Urothelium cell line (cell line): ENCODE measurements around the gene FIGNL2.

Experiments used
- DNase-seq: peaks from one replicate; pipeline ENCODE4 v3.0.0; 2011; ENCODE audit warnings: low spot score, mixed read lengths
- FAIRE-seq: peaks from 2 replicates; lab custom pipeline; 2011; peaks lifted over from hg19 to GRCh38; lab: Jason Lieb, UNC

FIGNL2 gene

DNA sequence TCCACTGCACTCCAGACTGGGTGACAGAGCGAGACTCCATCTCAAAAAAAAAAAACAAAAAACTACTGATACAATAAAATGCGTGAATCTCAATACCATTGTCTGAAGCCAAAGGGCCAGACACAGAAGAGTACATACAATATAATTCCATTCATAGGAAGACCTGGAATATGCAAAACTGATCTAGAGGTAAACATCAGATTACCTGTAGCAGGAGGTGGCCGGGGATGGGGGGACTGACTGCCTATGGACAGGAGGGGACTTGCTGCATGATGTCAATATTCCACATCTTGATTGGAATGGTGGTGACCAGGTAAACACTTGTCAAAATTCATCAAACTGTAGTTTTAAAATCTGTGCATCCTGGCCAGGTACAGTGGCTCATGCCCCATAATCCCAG lies 12.5 kb upstream of the FIGNL2 start:
- FAIRE-seq, result no peak
- no peak for DNase-seq

DNA sequence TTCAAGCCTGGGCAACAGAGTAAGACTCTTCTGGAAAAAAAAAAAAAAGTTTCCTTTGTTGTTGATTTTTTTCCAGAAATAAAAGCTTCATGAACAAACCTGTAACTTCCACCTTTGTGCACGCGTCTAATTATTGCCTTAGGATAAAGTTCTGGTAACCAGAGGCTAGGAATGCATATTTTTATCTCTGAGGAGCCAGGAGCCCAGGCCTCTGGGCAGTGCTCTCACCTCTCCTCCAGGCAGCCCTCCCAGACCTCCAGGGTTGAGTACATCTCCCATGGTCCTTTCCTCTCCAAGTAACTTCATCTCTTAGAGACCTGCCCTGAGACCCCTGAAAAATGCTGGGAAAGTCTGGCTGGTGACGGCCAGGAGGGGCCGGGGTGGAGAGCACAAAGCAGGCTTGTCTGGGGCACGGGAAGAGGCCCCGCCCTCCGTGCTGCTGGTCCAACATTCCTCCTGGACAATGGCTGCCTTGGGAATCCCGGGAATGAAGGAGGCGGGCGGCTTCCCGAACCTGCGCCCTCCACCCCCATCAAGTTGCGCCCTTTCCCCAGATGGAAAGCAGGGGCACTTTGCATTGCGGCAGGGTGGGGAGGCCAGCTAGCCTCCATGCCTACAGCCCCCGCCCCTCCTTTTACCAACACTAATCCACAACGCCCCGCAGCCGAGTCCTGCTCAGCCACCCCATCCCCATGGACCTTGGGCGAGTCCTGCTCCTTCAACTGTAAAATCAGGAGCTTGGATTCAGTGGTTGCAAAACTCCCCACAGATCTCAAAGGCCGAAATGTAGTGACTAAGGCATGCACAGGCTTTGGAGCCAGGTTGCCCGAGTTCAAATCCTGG lies 7.3 kb upstream of the FIGNL2 start:
- peak; percentile 48 for FAIRE-seq
- peak; percentile 75 for DNase-seq

DNA sequence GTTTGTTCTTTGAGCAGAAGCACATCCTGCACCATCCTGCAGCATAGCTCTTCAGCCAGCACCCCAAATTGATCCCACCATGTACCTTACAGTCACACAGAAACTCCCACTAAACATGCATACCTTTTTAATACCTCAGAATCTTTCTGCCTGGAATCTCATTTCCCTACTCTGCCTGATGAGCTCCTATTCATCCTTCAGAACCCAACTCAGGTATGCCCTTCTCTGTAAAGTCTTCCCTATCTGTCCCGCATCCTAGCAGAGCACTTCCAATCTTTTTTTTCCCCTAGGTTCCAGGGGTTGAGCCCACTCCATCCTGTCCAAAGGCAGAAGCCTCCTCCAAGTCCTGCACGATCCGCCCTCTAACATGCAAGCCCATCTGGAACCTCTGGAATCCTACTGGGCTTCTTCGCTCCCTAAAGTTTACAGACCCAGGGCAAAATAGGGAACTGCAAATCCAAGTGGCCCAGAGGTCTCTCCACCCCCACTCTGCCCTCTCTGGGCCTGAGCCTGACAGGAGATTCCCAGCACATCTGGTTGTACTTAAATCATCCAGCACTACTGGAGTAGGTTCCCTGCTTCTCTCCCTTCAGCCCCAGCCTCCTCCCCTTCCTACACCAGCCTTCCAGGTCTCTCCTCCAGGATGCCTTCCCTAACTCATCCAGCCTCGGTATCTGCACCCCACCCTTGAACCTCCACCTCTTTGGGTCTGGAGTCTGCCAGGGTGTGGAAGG lies 4.1 kb upstream of the FIGNL2 start:
- no peak for DNase-seq
- peak; percentile 37 for FAIRE-seq

DNA sequence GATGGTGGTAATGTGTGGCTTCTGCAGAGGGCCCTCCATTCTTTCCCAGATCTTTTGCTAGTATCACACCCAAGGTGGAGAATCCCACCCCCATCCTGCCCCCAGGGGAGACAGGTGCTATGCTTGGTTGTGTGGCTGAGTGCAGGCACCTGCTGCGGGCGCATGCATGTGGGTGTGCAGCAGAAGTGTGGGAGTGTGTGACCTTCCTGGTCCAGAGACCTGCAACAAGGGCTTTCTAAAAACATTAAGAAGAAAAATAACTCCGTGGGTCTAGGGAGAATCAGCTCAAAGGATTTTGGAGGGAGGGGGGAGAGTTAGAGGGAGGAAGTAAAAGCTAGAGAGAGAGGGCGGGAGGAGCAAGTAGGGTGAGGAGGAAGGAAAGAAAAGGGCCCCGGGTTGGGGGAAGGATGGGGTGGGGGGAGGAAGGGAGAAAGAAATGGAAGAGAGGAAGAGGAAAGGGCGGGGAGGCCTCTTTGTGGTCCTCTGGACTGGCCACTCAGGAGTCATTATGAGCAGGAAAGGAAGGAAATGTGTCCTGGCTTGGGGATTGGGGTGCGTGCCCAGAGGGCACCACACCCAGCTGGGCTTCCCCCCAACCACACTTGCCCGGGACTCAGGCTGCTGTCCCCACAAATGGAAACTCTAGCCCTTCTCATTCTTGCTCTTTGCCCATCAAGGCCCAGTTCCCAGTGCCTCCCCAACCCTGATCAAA lies 3.1 kb upstream of the FIGNL2 start:
- DNase-seq (no peak), FAIRE-seq (no peak)

DNA sequence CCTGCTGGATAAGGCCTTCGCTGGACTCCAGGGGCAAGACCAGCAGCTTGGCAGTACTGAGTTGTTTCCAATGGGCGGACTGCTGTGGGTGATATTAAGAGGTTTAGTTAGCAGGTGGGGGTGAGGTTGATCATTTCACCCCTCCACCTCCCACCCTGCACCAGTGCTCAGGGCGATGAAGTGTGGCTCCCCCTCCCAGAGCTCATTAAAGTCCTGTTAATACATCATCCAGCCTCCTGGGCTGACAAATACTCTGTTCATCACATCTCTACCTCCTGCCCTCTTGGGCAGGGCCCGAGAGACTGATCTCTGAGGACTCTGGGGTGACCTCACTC lies 2.4 kb upstream of the FIGNL2 start:
- no peak for FAIRE-seq
- no peak for DNase-seq

DNA sequence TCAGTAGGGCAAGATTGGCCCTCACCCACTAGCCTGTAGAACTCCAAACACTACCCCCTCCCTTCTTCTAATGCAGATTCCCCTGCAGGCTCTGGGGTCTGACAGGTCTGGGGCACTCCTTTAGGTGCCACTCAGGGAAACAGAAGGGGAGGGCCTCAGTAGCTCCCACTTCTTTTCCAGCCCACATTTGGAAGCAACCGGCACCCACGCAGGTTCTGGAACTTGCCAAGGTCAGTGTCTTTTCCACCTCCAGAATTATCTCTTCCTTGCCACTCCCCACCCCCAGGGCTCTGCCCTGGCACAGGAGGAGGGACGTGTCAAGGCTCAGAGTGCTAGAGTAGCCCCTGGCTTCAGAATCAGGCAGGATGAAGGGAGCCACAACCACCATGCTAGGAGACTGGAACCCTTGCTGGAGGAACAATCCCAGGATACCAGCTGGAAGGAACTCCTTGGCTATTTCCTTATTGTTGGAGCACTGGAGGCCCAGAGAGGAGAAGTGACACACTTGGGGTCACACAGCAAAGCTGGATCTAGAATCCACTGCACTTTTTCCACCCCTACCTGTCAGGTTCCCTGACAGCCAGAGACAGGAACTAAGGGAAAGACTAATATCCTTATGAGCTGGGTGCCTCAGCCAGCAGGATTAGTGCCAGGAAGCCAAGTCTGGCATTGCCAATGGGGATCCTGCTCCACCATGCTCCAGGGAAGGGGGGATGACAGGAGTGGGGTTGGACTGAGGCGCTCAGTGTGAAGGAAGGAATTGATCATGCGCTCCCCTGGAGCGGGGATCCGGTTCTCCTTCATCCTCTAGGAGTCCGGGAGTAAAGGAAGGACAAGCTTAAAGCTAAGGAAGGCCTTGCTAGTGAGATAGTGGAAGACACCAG lies 1.8 kb upstream of the FIGNL2 start:
- FAIRE-seq (no peak), DNase-seq (no peak)

DNA sequence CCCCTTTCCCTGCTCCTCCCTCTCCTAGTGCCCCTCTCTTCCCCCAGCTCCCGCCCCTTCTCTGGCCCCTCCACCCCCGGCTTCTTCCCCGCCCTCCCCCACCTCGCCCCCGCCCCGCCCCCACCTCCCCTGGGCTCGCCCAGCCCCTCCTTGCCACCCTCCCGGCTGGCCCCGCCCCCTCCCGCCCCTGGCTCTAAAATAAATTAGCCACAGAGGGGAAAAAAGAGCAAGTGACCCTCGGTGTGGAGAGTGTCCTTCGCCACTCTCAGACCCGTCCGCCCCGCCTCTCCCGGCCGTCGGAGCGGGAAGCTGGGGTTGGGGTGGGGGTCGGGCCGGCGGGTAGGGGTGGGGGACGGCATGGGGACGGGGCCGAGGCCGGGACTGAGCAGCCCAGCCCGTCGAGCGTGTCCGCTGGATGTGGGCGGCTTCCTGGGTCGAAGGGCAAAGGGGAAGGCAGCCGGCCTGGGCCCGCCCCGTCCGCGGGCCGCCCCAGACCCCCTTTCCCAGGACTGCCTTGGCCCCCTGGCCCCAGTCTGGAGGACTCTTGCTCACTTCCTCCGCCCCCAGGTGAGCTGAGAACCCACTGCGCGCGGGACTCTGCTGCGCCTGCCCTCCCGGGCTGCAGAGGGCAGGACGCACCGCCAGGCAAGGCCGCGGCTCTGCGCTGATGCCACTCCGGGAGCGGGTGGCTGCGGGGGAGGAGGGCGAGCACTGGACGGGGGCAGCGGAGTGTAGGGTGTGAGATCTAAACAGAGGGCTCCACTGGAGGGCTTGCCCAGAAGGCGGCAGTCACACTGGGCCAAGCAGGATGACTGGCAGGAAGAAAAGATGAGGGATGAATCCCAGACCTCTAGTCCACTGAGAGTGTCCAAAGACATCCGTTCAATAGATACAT lies 570 bp upstream of the FIGNL2 start:
- DNase-seq (peak; percentile 49), FAIRE-seq (no peak)

DNA sequence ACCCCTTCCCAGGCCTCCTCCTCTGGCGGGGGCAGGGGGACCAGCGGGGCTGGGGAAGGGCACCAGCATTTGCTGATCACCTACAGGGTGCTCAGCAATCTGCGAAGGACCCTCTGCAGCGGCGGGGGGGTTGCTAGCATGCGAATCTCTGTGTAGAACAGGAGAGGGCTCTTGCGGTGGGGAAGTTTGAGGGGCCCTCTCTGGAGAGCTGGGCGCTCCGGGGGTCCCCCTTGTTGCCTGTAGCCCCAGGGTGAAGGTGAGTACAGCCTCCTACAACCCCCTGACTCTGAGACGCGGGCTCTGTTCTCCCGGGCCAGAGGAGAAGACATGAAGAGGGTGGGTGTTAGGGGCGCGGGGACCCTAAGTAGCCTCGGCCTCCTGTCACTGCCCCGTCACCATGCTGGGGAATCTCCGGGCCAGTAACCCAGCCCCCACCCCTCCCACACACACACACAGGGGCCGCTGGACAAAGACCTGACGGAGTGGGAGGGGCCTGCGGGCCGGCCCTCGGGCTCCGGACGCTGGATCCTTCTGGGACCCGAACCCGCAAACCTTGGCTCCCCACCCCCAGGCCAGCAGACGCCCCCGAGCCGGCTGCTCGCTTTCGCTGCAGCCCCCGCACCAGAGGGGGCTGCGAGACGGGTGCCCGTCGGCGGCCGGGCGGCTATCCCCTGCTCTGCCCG lies 734 bp downstream of the FIGNL2 start:
- peak; percentile 40 for DNase-seq
- FAIRE-seq, result no peak

DNA sequence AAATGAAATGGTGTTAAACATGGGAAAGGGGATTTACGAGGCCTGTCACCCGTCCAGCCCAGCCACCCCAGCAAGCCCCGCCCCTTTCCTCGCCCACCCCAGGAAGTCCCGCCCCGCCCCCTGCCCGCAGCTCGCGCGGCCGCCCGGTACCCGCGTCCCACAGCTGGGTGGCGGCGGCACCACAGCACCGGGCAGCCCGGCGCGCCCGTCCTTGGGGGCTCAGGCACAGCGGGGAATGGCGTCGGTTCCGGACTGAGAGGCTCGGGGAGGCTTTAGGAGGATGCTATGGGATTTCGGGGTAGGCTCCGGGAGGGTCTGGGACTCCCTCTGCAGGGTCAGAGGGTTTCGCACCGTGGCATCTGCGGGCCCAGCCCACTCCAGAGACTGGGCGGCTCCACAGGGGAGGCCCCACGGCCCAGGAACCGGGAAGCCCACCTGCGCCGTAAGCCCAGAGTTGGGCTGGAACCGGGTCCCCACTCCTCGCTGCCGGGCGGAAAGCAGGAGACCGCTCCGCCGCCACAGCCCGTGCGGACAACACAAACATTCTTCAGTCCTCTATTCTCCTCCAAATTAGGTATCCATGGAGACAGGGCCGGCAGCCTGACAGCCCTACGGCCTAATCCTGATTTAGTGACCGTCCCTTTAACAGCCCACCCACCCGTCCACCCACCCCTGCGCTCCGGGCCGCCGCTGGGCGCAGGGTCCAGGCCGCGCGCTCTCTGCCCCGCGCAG lies 1.4 kb downstream of the FIGNL2 start:
- DNase-seq (peak; percentile 76), FAIRE-seq (no peak)

DNA sequence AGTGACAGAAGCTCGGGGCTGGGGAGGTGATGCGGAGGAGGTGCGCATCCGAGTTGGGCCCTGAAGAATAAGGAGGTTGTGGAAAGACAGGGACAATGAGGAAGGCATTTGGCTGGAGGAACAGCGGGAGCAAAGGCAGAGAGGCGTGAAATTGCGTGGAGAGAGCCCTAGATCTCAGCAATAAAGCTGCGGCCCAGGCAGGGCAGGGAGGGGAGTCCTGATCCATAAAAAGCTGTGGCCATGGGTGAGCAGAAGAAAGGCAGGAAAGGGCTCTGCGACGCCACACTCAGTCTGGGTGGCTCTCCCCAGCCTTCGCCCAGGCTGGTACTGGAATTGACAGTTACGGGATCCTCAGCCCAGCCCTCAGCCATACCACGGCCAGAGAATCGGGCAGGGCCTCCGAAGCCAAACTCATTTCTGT lies 2.2 kb downstream of the FIGNL2 start:
- DNase-seq (no peak), FAIRE-seq (no peak)

DNA sequence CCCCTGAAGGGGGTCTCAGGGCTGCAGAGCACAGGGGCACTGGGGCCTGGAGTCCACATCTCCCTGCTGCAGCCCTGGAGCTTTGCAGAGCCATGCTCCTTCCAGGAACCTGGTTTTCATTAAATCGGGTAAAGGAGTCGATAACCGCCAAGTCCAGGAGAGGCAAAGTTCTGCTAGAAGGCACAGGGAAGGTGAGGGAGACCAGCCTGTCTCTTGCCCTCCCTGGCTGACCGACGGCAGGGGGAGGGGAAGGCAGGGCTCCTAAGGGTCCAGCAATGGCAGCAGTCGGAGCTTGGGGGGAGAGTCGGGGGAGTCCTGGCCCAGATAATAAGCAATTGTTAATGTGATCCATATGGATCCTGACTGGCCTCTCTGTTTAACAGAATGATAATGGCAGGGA lies 3.0 kb downstream of the FIGNL2 start:
- DNase-seq, result no peak
- FAIRE-seq, result no peak

DNA sequence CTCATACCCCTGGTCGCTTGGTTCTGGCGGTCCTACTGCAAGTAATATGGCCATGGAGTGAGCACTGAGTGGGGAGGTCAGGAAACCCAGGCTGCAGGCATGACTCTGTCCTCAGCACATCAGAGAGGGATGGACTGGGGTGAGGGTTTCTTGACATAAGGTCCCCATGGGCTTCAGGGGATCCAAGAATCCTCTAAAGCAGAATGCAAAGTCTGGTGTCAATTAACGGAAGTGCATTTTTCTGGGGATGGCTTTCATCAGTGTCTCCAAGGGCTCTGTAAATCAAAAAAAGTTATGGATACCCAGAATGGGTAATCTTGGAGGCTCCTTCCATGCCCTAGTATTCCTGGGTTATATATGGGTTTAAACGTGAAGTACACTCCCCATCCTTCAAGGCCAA lies 3.7 kb downstream of the FIGNL2 start:
- no peak for DNase-seq

DNA sequence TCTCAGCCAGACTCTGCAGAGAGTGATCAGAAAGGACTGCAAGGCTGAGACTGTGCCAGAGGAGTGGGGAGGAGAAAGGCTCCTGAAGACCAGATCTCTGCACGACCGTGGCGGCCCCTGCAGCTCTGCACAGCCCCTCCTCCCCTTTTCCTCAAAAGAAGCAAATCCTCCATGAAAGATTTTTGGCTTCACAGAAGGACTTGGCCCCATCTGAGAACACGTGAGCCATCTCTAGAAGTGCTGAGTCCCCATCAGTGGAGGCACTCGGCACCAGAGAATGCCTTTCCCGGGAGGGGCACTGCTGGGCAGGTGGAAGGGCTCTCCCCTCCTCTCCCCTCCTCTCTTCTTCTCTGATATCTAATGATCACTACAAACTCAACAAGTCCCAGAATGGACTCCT lies 6.8 kb downstream of the FIGNL2 start:
- DNase-seq (no peak), FAIRE-seq (no peak)

More for the DNA sequence above, 3.7 kb downstream of the FIGNL2 start:
- no peak for FAIRE-seq

DNA sequence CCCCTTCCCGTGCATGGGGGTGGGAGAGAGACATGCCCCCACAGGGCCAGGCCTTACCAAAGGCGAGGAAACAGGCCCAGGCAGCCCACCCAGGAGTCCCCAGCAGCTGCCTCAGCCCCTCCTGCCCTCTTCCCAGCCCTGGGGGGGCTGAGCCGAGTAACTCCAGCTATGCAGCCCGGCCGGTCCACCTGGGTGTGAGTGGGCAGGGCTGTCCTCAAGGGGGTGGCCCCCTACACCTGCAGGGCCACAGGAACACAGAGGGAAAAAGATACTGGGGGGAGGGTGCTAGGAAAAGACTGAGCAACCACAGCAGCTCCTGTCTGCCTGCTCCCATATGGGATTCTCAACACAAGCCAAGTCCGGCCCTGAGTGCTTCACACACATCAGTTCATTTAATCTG lies 7.6 kb downstream of the FIGNL2 start:
- no peak for DNase-seq
- no peak for FAIRE-seq

DNA sequence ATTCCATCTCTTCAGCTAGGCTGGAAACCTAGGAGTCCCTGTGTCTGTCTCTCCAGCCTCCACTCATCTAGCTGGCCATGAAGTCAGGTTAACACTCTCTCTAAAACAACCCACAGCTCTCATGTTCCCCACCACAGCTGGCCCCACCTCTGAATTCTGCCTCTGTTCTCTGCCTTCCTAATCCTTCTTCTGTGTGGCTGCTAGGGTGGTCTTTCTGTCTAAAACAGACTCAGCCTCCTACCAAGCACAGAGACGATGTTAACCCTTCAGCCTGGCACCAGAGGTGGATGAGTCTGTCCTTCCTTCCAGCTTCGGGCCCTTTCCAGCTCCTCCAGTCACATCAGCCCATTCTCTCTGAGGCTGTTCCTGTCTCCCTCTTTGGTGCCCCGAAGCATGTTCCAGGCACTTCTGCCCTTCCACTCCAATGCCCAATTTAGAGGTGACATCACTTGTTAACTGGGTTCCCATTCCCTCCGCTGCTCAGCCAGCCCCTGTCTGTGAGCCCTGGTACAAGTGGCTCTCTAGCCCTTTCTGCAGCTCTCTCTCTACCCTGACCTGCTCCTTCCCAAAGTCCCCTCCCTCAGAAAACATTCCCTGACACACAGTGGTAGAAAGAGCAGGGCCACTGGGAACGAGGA lies 9.1 kb downstream of the FIGNL2 start:
- DNase-seq, result no peak
- FAIRE-seq, result no peak

DNA sequence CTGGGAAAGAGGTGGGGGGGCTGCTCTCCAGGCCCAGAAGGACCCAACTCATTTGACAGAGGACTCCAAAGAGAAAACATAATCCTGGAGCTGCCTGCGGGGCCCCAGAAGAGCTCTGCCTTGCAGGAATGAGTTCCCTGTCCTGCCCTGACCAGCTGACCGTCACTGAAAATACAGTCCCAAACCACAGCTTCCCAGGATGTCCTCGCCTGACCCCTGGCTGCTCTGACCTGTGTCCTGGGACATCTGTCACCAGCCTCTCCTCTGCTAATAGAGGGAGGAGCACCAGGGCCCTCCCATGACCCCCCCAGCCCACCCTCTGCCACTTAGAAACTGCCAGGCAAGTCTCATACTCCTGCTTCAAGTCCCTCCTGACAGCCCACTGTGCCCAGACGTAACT lies 9.8 kb downstream of the FIGNL2 start:
- FAIRE-seq (no peak), DNase-seq (no peak)

DNA sequence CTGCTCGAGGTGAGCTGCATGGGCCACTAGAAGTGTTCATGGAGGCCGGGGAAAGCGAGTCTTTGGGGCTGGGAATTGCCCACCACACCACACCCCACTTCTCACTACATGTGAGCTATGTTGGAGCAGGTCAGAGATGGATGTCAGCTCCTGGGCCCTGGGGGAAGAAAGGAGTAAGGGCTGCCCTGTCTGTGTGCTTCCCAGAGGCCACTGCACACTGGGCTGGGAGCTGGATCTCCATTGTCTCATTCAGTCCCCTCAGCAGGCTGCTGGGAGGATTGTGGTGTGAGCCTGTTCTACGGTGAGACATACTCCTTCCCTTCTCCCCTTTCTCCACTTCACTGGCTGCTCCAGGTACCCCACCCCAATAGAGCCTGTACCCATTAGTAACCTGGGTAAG lies 10.5 kb downstream of the FIGNL2 start:
- DNase-seq, result no peak
- FAIRE-seq, result no peak

DNA sequence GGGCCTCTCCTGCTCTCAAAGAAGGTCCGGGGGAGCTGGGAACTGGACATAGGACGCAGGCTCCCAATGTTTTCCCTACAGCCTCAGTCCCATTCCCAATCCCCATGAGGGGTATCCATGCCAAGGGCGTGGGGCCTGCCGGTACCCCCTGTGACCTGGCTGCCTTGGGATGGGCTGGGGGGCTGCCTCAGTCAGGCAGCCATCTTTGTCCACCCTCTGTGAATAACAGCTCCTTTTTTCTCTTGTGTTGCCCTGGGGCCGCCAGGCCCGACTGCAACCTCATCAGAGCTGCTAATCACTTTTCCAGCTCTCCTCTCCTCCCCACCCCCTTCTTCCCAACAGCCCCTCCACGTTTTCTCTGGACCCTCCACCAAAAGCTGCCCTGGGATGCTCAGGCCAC lies 11.2 kb downstream of the FIGNL2 start:
- DNase-seq (no peak), FAIRE-seq (no peak)
